Upper lobe of left lung (tissue), 6 donors: ENCODE data around the gene GALNT14. TPM values are rescaled to one million over a fixed set of nuclear protein-coding genes. Genes with fewer than 3 reads are reported as not detected.

Experiments
- ATAC-seq, 2 donors: fragments of 200-7000 bp; cut with Tn5 transposase; one replicate each; pipeline ENCODE4 v1.9.1; 2022; ENCODE audit warnings: mild to moderate bottlenecking in 2 of 2, moderate library complexity in 2 of 2; ENCODE audit not compliant: low FRiP score in 2 of 2
- DNase-seq, 2 donors: peaks; one replicate each; pipeline ENCODE4 v3.0.0-alpha.2; 2019 to 2020
- H3K27ac ChIP-seq, 4 donors: fragments of 200-600 bp; sonication (generic); one replicate each; pipeline ENCODE4 v1.5.1; 2016 to 2019
- H3K27me3 ChIP-seq, 4 donors: fragments of 200-600 bp; sonication (generic); one replicate each; pipeline ENCODE4 v1.5.1; 2017 to 2019
- H3K36me3 ChIP-seq, 4 donors: fragments of 200-600 bp; sonication (generic); one replicate each; pipeline ENCODE4 v1.5.1; 2016 to 2019
- H3K4me1 ChIP-seq, 4 donors: fragments of 200-600 bp; sonication (generic); one replicate each; pipeline ENCODE4 v1.5.1; 2018 to 2019
- H3K4me3 ChIP-seq, 4 donors: fragments of 200-600 bp; sonication (generic); one replicate each; pipeline ENCODE4 v1.5.1; 2017 to 2019; ENCODE audit warnings: mild to moderate bottlenecking in 2 of 4, moderate library complexity in 1 of 4
- H3K9me3 ChIP-seq, 4 donors: fragments of 200-600 bp; sonication (generic); one replicate each; pipeline ENCODE4 v1.5.1; 2018 to 2019
- EP300 ChIP-seq, 4 donors: sonication (generic); formaldehyde crosslinking; IDR thresholded peaks; one replicate each; pipeline ENCODE4 v1.5.1; 2017; ENCODE audit warnings: antibody characterized with exemption in 4 of 4, control low read depth in 2 of 4
- POLR2A ChIP-seq, 4 donors: fragments of 450-650 bp; IDR thresholded peaks; one replicate each; pipeline ENCODE4 v1.5.1; 2016 to 2017; ENCODE audit warnings: antibody characterized with exemption in 4 of 4, mild to moderate bottlenecking in 2 of 4
- POLR2AphosphoS5 ChIP-seq, 2 donors: sonication (generic); formaldehyde crosslinking; IDR thresholded peaks; one replicate each; pipeline ENCODE4 v1.5.1; 2017; ENCODE audit warnings: antibody characterized with exemption in 2 of 2
- WGBS, 2 donors: methylation state at CpG; one replicate each; pipeline ENCODE4 v1.1.5; 2017 to 2018; 5-methylcytosine and 5-hydroxymethylcytosine counted together
- total RNA-seq, 6 donors: library from RNA; depleted of rRNA in 4 of 6; stranded (reverse); fragments of >200 nt in 4 of 6; gene quantifications; one replicate each; pipeline versions ENCODE4 v1.1.0 to v1.2.1, GENCODE V29; 2016 to 2021
- TF ChIP-seq, protein P1 (sequence below), 6 experiments: fragments of 450-650 bp in 4 of 6; fragments of 200-600 bp in 2 of 6; sonication (generic) in 2 of 6; IDR thresholded peaks; one replicate each; pipeline ENCODE4 v1.5.1; 2016 to 2019; ENCODE audit warnings: antibody characterized with exemption in 6 of 6
- donor health status: DM: no; HTN: no; CAD: no; lungs with moderate emphysema.
- donor health status: DM: no; HTN: yes; CAD: no; lungs with severe emphysema.

The GALNT14 gene
- total RNA-seq, 6 donors from 2014 or later: 0.98 to 2.6 (median 1.4) TPM; not detected in 1

DNA sequence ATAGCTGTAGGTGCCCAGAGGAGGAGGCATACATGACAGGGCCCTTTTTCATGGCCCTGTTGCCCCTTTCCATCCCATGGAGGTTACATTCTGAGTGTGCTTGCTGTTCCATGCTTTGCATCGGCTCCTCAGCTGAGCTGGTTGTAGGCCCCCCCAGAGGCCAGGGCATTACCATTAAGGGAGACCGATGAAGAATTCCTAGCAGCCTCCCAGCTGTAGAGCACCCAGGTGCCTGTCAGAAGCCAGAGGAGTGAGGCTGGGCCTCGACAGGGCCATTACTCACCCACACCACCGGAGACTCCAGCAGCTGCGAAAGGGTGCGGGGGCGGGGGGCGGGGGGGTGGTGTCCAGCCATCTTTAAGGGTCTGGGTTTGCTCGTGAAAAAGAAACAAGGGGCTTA is 72.2 kb downstream of the GALNT14 start:
- H3K4me3 ChIP-seq: no peak overlapping the region
- no peaks in the 10 kb centered on the region for H3K4me1 ChIP-seq
- H3K9me3 ChIP-seq: no peaks in the 10 kb centered on the region
- H3K27me3 ChIP-seq: no peaks in the 10 kb centered on the region
- ATAC-seq (no peak), DNase-seq (no peak)
- no peak overlapping the region for H3K27ac ChIP-seq
- 70 to 87% methylated on average over 7 to 9 of the region's 9 CpGs for WGBS, 2 donors
- no peak for TF ChIP-seq POLR2A (IDR thresholded peaks at IDR 0.05)
- TF ChIP-seq, protein P1, sequence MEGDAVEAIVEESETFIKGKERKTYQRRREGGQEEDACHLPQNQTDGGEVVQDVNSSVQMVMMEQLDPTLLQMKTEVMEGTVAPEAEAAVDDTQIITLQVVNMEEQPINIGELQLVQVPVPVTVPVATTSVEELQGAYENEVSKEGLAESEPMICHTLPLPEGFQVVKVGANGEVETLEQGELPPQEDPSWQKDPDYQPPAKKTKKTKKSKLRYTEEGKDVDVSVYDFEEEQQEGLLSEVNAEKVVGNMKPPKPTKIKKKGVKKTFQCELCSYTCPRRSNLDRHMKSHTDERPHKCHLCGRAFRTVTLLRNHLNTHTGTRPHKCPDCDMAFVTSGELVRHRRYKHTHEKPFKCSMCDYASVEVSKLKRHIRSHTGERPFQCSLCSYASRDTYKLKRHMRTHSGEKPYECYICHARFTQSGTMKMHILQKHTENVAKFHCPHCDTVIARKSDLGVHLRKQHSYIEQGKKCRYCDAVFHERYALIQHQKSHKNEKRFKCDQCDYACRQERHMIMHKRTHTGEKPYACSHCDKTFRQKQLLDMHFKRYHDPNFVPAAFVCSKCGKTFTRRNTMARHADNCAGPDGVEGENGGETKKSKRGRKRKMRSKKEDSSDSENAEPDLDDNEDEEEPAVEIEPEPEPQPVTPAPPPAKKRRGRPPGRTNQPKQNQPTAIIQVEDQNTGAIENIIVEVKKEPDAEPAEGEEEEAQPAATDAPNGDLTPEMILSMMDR (IDR thresholded peaks at IDR 0.05): no peak
- no peak for TF ChIP-seq EP300 (IDR thresholded peaks at IDR 0.05)
- TF ChIP-seq POLR2AphosphoS5 (IDR thresholded peaks at IDR 0.05): no peak
- no peaks in the 10 kb centered on the region for H3K36me3 ChIP-seq

DNA sequence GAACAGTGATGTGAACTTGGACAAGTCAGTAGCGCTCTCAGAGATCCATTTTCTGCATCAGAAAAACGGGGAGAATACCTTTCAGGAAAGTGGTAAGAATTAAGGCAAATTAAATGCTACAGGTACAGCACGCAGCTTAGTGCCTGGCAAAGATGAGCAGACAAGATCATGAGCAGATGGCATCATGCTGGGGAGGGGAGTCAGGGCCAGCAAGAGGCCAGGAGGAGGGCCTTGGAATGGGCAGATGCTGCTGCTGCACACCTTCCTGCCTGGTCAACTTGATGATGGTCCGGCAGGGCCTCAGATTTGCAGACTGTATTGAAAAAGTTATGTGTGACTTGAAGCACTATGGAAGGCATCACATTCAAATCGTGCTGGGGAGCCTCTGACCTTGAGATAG is 72.9 kb downstream of the GALNT14 start:
- ATAC-seq (no peak), DNase-seq (no peak)
- no peaks in the 10 kb centered on the region for H3K36me3 ChIP-seq
- H3K9me3 ChIP-seq: no peaks in the 10 kb centered on the region
- H3K27me3 ChIP-seq: no peaks in the 10 kb centered on the region
- H3K4me3 ChIP-seq: no peak overlapping the region
- H3K4me1 ChIP-seq: no peaks in the 10 kb centered on the region
- TF ChIP-seq, protein P1 (IDR thresholded peaks at IDR 0.05): no peak
- TF ChIP-seq POLR2AphosphoS5 (IDR thresholded peaks at IDR 0.05) (no peak), POLR2A (IDR thresholded peaks at IDR 0.05) (no peak), EP300 (IDR thresholded peaks at IDR 0.05) (no peak)
- 84 to 93% methylated on average over 5 of the region's 5 CpGs for WGBS, 2 donors
- no peak overlapping the region for H3K27ac ChIP-seq

DNA sequence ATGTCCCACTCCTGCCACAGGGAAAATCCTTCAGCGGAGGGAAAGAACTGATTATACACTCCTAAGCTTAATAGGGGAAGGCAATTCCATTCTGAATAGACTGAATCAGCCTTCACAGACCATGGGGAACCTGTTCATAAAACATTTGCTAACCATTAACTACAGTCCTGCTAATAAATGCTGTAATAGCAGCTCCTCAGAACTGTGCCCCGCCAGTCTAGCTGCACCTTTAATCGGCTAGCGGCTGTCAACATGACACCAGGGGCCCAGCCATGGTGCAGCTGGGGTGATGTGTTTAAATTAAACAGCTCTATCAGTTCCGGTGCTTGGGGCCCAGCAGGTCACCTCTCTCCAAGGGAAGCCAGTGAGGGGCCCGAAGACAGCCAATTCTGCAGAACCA is 77.8 kb downstream of the GALNT14 start:
- Histone ChIP-seq H3K27ac (no peak overlapping the region), H3K9me3 (no peaks in the 10 kb centered on the region), H3K4me3 (no peak overlapping the region), H3K27me3 (no peaks in the 10 kb centered on the region), H3K4me1 (no peaks in the 10 kb centered on the region), H3K36me3 (no peaks in the 10 kb centered on the region)
- ATAC-seq (no peak), DNase-seq (no peak)
- 74 to 75% methylated on average over 5 to 6 of the region's 6 CpGs for WGBS, 2 donors
- no peak for TF ChIP-seq EP300 (IDR thresholded peaks at IDR 0.05)
- TF ChIP-seq POLR2AphosphoS5 (IDR thresholded peaks at IDR 0.05): no peak
- TF ChIP-seq, protein P1 (IDR thresholded peaks at IDR 0.05): no peak
- TF ChIP-seq POLR2A (IDR thresholded peaks at IDR 0.05): no peak

DNA sequence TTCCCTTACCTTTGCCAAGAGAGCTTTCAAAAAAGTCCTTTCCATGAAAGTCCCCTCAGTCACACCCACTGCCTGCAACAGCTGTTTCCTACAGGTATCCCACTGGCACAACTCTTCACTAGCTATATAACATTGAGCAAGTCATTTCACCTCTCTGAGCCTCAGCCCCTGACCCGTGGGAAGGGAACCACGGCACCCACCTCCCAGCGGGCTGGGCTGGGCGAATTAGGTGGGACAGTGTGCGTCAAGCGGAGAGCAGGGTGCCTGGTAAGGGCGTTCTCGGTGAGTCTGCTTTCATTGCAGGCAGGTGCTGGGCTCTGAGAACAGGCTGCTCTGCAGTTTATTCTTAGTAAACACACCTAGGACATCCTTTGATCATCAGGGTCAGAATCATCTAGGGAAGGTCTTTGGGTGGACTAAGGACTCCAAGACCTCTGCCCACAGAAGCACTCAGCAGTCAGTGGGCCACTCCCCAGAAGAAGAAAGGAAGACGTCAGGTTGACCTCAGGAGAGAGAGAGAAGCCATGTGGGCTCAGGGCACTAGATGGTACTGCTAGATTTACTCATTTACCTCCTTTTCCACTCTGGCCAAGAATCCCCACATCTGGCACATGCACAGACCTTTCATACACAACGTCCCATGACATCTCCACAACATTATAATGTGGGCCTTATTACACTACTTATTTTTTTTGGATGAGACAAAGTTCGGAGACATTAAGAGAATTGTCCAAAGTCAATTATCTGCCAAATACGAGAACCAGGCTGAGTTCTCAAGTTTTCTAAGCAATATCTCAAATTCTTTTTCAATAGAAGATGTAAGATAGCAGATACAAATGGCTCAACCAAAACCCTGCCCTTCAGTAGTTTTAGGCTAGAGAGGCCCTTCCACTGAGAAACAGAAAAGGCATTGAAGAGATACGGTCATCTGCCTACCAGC is 79.9 kb downstream of the GALNT14 start:
- WGBS, 2 donors: 84 to 90% methylated on average over 13 of the region's 13 CpGs
- H3K4me3 ChIP-seq: no peak overlapping the region
- H3K4me1 ChIP-seq: no peaks in the 10 kb centered on the region
- no peak overlapping the region for H3K27ac ChIP-seq
- ATAC-seq: no peak
- DNase-seq: peak in 1 of 2 donors; percentile 27
- H3K36me3 ChIP-seq: no peaks in the 10 kb centered on the region
- H3K27me3 ChIP-seq: no peaks in the 10 kb centered on the region
- TF ChIP-seq, protein P1 (IDR thresholded peaks at IDR 0.05): no peak
- no peak for TF ChIP-seq POLR2A (IDR thresholded peaks at IDR 0.05)
- no peaks in the 10 kb centered on the region for H3K9me3 ChIP-seq

DNA sequence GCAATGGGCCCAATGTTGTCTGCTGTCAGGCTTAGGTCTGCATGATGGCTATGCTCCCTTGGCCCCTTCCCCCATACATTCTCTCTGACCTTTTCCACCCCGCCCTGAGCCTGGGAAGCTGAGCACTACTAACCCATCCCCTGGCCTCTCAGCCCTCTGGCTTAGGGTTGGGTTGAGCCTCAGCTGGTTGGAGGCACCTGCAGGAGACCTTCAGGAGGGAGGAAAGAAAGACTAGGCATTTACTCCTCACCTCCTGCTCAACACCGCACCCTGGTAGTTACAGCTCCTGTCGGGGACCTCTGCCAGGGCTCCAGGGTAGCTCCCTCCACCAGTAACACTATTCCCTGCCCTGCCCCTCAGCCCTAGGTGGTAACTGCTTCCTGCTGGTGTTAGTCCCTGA is 80.5 kb downstream of the GALNT14 start:
- DNase-seq (no peak), ATAC-seq (peak in 1 of 2 donors; percentile 23)
- no peak for TF ChIP-seq EP300 (IDR thresholded peaks at IDR 0.05)
- no peak for TF ChIP-seq POLR2A (IDR thresholded peaks at IDR 0.05)
- TF ChIP-seq, protein P1 (IDR thresholded peaks at IDR 0.05): no peak
- TF ChIP-seq POLR2AphosphoS5 (IDR thresholded peaks at IDR 0.05): no peak
- 67% methylated on average over 3 of the region's 3 CpGs for WGBS, 2 donors
- Histone ChIP-seq H3K4me1 (no peaks in the 10 kb centered on the region), H3K27me3 (no peaks in the 10 kb centered on the region), H3K27ac (no peak overlapping the region), H3K9me3 (no peaks in the 10 kb centered on the region), H3K4me3 (no peak overlapping the region), H3K36me3 (no peaks in the 10 kb centered on the region)
